Skeletal muscle tissue (tissue), 5 donors: ENCODE measurements around the gene CEP78. TPM values are rescaled to one million over a fixed set of nuclear protein-coding genes. Genes with fewer than 3 reads are reported as not detected.

Experiments used
- H3K27ac ChIP-seq: one replicate; pipeline ENCODE4 v1.7.0; 2013; ENCODE audit warnings: mild to moderate bottlenecking, low read depth, low read length, inconsistent platforms
- H3K27me3 ChIP-seq, 3 donors: one replicate each; pipeline ENCODE4 v1.7.0; 2013; ENCODE audit warnings: low read length in 3 of 3; ENCODE audit not compliant: control insufficient read depth in 3 of 3, insufficient read depth in 3 of 3
- H3K36me3 ChIP-seq, 3 donors: one replicate each; pipeline ENCODE4 v1.7.0; 2013; ENCODE audit warnings: low read length in 3 of 3; ENCODE audit not compliant: control insufficient read depth in 3 of 3, insufficient read depth in 3 of 3
- H3K4me1 ChIP-seq, 3 donors: one replicate each; pipeline ENCODE4 v1.7.0; 2013; ENCODE audit warnings: low read length in 3 of 3, mild to moderate bottlenecking in 3 of 3; ENCODE audit not compliant: control insufficient read depth in 3 of 3, insufficient read depth in 3 of 3
- H3K4me3 ChIP-seq, 3 donors: one replicate each; pipeline ENCODE4 v1.7.0; 2013; ENCODE audit warnings: low read length in 3 of 3
- H3K9ac ChIP-seq, 3 donors: one replicate each; pipeline ENCODE4 v1.7.0; 2013; ENCODE audit warnings: low read length in 3 of 3, mild to moderate bottlenecking in 3 of 3, moderate library complexity in 2 of 3, low read depth in 1 of 3
- H3K9me3 ChIP-seq, 3 donors: one replicate each; pipeline ENCODE4 v1.7.0; 2013; ENCODE audit warnings: low read length in 3 of 3; ENCODE audit not compliant: control insufficient read depth in 3 of 3
- small RNA-seq: library from RNA; depleted of rRNA; stranded (forward); fragments of <200 nt; gene quantifications from one replicate; pipeline ENCODE3, GENCODE V24; 2014
- total RNA-seq: library from RNA; depleted of rRNA; stranded (reverse); fragments of >200 nt; gene quantifications from one replicate; pipeline ENCODE4 v1.2.3, GENCODE V29; 2014
- donor health status: Osteomylitis.

Gene CEP78
- total RNA-seq, 1 donor from 2014 or later = 11.5 TPM

GRCh38 chr9:78325343-78325742 lies 89.5 kb downstream of the CEP78 start:
- H3K4me1 ChIP-seq = no peaks in the 10 kb centered on the region
- H3K36me3 ChIP-seq = no peaks in the 10 kb centered on the region
- H3K27me3 ChIP-seq = no peaks in the 10 kb centered on the region
- no peak overlapping the region for H3K9ac ChIP-seq
- H3K4me3 ChIP-seq = no peak overlapping the region
- H3K27ac ChIP-seq = no peak overlapping the region
- no peaks in the 10 kb centered on the region for H3K9me3 ChIP-seq

GRCh38 chr9:78325846-78326360 lies 90.0 kb downstream of the CEP78 start:
- H3K4me3 ChIP-seq = no peak overlapping the region
- H3K27me3 ChIP-seq = no peaks in the 10 kb centered on the region
- H3K27ac ChIP-seq = no peak overlapping the region
- H3K4me1 ChIP-seq = no peaks in the 10 kb centered on the region
- H3K36me3 ChIP-seq = no peaks in the 10 kb centered on the region
- H3K9me3 ChIP-seq = no peaks in the 10 kb centered on the region
- no peak overlapping the region for H3K9ac ChIP-seq

- Histone ChIP-seq H3K9ac (no peak overlapping the region), H3K9me3 (no peaks in the 10 kb centered on the region), H3K4me3 (no peak overlapping the region), H3K27ac (no peak overlapping the region), H3K27me3 (peaks cover 0 to 3% (median 0%) of the 10 kb centered on the region in 3 donors), H3K36me3 (no peaks in the 10 kb centered on the region), H3K4me1 (no peaks in the 10 kb centered on the region)
Observed at GRCh38 chr9:78326564-78326963, 90.7 kb downstream of the CEP78 start.

Small RNA genes lying within 50 kb of the gene (small RNA-seq; reads per million reads assigned to genes)
- not detected for gene AL353705.4

Other genes starting within 250 kb of the CEP78 start
- 16.2 TPM for gene GNAQ, start 204.3 kb upstream of the CEP78 start, total RNA-seq
- gene PSAT1, start 61.0 kb downstream of the CEP78 start, total RNA-seq = 10.4 TPM